Heart left ventricle (tissue), 16 donors: ENCODE measurements around the gene DENND5A. TPM values are rescaled to one million over a fixed set of nuclear protein-coding genes. Genes with fewer than 3 reads are reported as not detected.

Experiments used
- ATAC-seq, 4 donors: fragments of 200-7000 bp; cut with Tn5 transposase; one replicate each; pipeline ENCODE4 v1.9.1; 2020 to 2022; ENCODE audit warnings: moderate library complexity in 4 of 4, mild to moderate bottlenecking in 3 of 4, moderate number of reproducible peaks in 1 of 4
- DNase-seq, 5 donors: peaks; one replicate each; pipeline ENCODE4 v3.0.0-alpha.2; 2020
- H3K27ac ChIP-seq, 12 donors: fragments of 200-600 bp; sonication (generic) in 4 of 12; one replicate each; pipeline versions ENCODE4 v1.5.0 to v1.8.0; 2016 to 2022; ENCODE audit warnings: mild to moderate bottlenecking in 2 of 12
- H3K27me3 ChIP-seq, 9 donors: fragments of 200-600 bp; sonication (generic) in 2 of 9; one replicate each; pipeline versions ENCODE4 v1.5.1 to v1.8.0; 2016 to 2022; ENCODE audit warnings: mild to moderate bottlenecking in 3 of 9
- H3K36me3 ChIP-seq, 9 donors: fragments of 200-600 bp; sonication (generic) in 2 of 9; one replicate each; pipeline versions ENCODE4 v1.5.0 to v1.8.0; 2018 to 2022; ENCODE audit warnings: mild to moderate bottlenecking in 2 of 9
- H3K4me1 ChIP-seq, 12 donors: fragments of 200-600 bp; sonication (generic) in 4 of 12; one replicate each; pipeline versions ENCODE4 v1.5.0 to v1.8.0; 2016 to 2022; ENCODE audit warnings: mild to moderate bottlenecking in 3 of 12
- H3K4me3 ChIP-seq, 12 donors: fragments of 200-600 bp; sonication (generic) in 4 of 12; one replicate each; pipeline versions ENCODE4 v1.5.0 to v1.8.0; 2017 to 2022; ENCODE audit warnings: mild to moderate bottlenecking in 9 of 12, moderate library complexity in 4 of 12
- H3K9me3 ChIP-seq, 12 donors: fragments of 200-600 bp; sonication (generic) in 4 of 12; one replicate each; pipeline versions ENCODE4 v1.5.0 to v1.8.0; 2016 to 2022; ENCODE audit warnings: mild to moderate bottlenecking in 1 of 12
- CTCF ChIP-seq, 12 donors: fragments of 200-600 bp; sonication (generic) in 4 of 12; IDR thresholded peaks; one replicate each; pipeline versions ENCODE4 v1.5.0 to v1.8.0; 2018 to 2022; ENCODE audit warnings: antibody characterized with exemption in 12 of 12, mild to moderate bottlenecking in 5 of 12
- POLR2A ChIP-seq, 2 donors: fragments of 450-650 bp; IDR thresholded peaks; one replicate each; pipeline ENCODE4 v1.6.1; 2017; ENCODE audit warnings: antibody characterized with exemption in 2 of 2, mild to moderate bottlenecking in 2 of 2, moderate library complexity in 2 of 2
- WGBS, 4 donors: extraction: QIAGEN DNeasy Blood & Tissue Kit in 2 of 4; methylation state at CpG; one replicate each; pipeline versions ENCODE4 v1.1.5 to v1.1.7; 2013 to 2018; 5-methylcytosine and 5-hydroxymethylcytosine counted together
- intact Hi-C, 10 donors: fragments of 100-400 bp; cut with DNase I; formaldehyde crosslinking; loops; one replicate each; pipeline versions ENCODE4 v1.11.1 to v1.14.2; 2022
- polyA plus RNA-seq, 2 donors: library from polyadenylated mRNA; stranded (reverse); fragments of 200-250 nt; gene quantifications; one replicate each; pipeline ENCODE4 v1.2.3, GENCODE V29; 2013
- total RNA-seq, 9 donors: library from RNA; depleted of rRNA in 2 of 9; stranded (reverse); fragments of >200 nt in 2 of 9; fragmentation: NEBNext Ultra II Directional in 3 of 9; extraction: Animal tissue kit (Norgen Biotek cat#: 25700) in 3 of 9; gene quantifications; one replicate each; pipeline versions ENCODE4 v1.1.0 to v1.2.4, GENCODE V29; 2016 to 2023
- donor health status: ischemic (EF 13 %, LVEDD 7.1; RV severe dilation, severe dysfunction).
- donor health status: healthy with polysubstance abuse.
- donor health status: DM: no; HTN: yes; CAD: no.
- donor health status: DM: no; HTN: no; CAD: no.
- donor health status: ischemic (EF 25% LVEDD 6.9; RV normal size, moderate dysfunction).
- donor health status: ischemic (EF 25% LVEDD 5.7; RV mildly dilated, moderate dysfunction).
- donor health status: healthy.
- donor health status: DM: yes; HTN: yes; CAD: no.
- donor health status: ischemic (EF 35%, LVEDD 5.7; RV mildly dilated, moderate dysfunction).
- donor health status: nonischemic (EF 11% LVEDD 7.7; RV severe dilation, severe dysfunction).
- donor health status: DM: yes; HTN: yes; CAD: no.
- donor health status: PGD.
- donor health status: ischemic (EF 29% LVEDD 5.4; RV normal size, mild dysfunction).
- donor health status: nonischemic (EF 23%, LVEDD 6.1; RV moderate dilation, normal function).

The DENND5A gene
- total and polyA plus RNA-seq, 11 donors, result 44.5 to 175 (median 113) TPM

GRCh38 chr11:9219572-9219971 lies 45.6 kb downstream of the DENND5A start:
- H3K4me3 ChIP-seq, result no peak overlapping the region
- H3K27me3 ChIP-seq, result no peaks in the 10 kb centered on the region
- no peaks in the 10 kb centered on the region for H3K9me3 ChIP-seq
- TF ChIP-seq CTCF (IDR thresholded peaks at IDR 0.05) (no peak), POLR2A (IDR thresholded peaks at IDR 0.05) (no peak)
- H3K36me3 ChIP-seq, result no peaks in the 10 kb centered on the region
- intact Hi-C loops, result loop anchor here in 1 of 10 donors (5.0 kb wide), 1 partner anchor 33 kb away; no protein-coding TSS in a partner anchor
- 32 to 44% (median 33%) methylated on average over 2 of the region's 2 CpGs for WGBS, 4 donors
- H3K4me1 ChIP-seq, result peaks cover 0 to 47% (median 15%) of the 10 kb centered on the region in 12 donors
- ATAC-seq, result peak in 2 of 4 donors; percentile 55 to 60
- no peak for DNase-seq
- H3K27ac ChIP-seq, result peak overlapping the region in 7 of 12 donors; percentile 4 to 74 (median 47)

GRCh38 chr11:9219115-9219514 lies 46.0 kb downstream of the DENND5A start:
- Histone ChIP-seq H3K4me1 (peaks cover 0 to 50% (median 19%) of the 10 kb centered on the region in 12 donors), H3K4me3 (no peak overlapping the region), H3K9me3 (no peaks in the 10 kb centered on the region), H3K36me3 (no peaks in the 10 kb centered on the region), H3K27me3 (no peaks in the 10 kb centered on the region), H3K27ac (peak overlapping the region in 9 of 12 donors; percentile 6 to 74 (median 45))
- intact Hi-C loops, result loop anchor here in 1 of 10 donors (5.0 kb wide), 1 partner anchor 33 kb away; no protein-coding TSS in a partner anchor
- no peak for DNase-seq
- 73 to 75% (median 74%) methylated on average over 2 of the region's 2 CpGs for WGBS, 4 donors
- TF ChIP-seq CTCF (IDR thresholded peaks at IDR 0.05), result no peak
- no peak for TF ChIP-seq POLR2A (IDR thresholded peaks at IDR 0.05)
- ATAC-seq, result peak in 3 of 4 donors; percentile 56 to 70 (median 62)

GRCh38 chr11:9214765-9215164 lies 50.4 kb downstream of the DENND5A start:
- DNase-seq (no peak), ATAC-seq (no peak)
- Histone ChIP-seq H3K9me3 (no peaks in the 10 kb centered on the region), H3K4me3 (no peak overlapping the region), H3K36me3 (no peaks in the 10 kb centered on the region), H3K4me1 (peaks cover 0 to 53% (median 30%) of the 10 kb centered on the region in 12 donors), H3K27ac (no peak overlapping the region), H3K27me3 (no peaks in the 10 kb centered on the region)
- intact Hi-C loops, result loop anchor here in 1 of 10 donors (5.0 kb wide), 1 partner anchor 38 kb away; no protein-coding TSS in a partner anchor
- 76 to 88% (median 82%) methylated on average over 5 of the region's 5 CpGs for WGBS, 4 donors
- TF ChIP-seq CTCF (IDR thresholded peaks at IDR 0.05) (no peak), POLR2A (IDR thresholded peaks at IDR 0.05) (no peak)

- no peak for ATAC-seq
- intact Hi-C loops, result no loop called here
- DNase-seq, result no peak
- TF ChIP-seq POLR2A (IDR thresholded peaks at IDR 0.05), result no peak
- no peak for TF ChIP-seq CTCF (IDR thresholded peaks at IDR 0.05)
- Histone ChIP-seq H3K4me3 (no peak overlapping the region), H3K9me3 (no peaks in the 10 kb centered on the region), H3K27ac (no peak overlapping the region), H3K4me1 (peaks cover 0 to 77% (median 49%) of the 10 kb centered on the region in 12 donors), H3K36me3 (peaks cover 0 to 4% (median 0%) of the 10 kb centered on the region in 9 donors), H3K27me3 (no peaks in the 10 kb centered on the region)
- WGBS, 4 donors, result 96 to 99% (median 98%) methylated on average over 3 of the region's 3 CpGs
Measured at GRCh38 chr11:9211322-9211721, 53.8 kb downstream of the DENND5A start.
